ENCODE measurements around the gene SLC35F3.

GRCh38 chr1:234235434-234235881 is 331.0 kb downstream of the SLC35F3 start:
- TF ChIP-seq POLR2A (IDR thresholded peaks at IDR 0.05; ENCODE audit: extremely low read depth, insufficient read length) = no peak
- no peak for TF ChIP-seq CTCF (IDR thresholded peaks at IDR 0.05; ENCODE audit: low read depth, low read length)
- TF ChIP-seq MYC (IDR thresholded peaks at IDR 0.05; ENCODE audit: low read depth, low read length) = no peak
- no peak for TF ChIP-seq MAX (IDR thresholded peaks at IDR 0.05; ENCODE audit: low read depth, low read length)

Measured in NB4 (cell line).